ENCODE data around the gene WDFY4.
A peak's percentile ranks its signal among the peaks of the same experiment; 100 is the strongest.

WDFY4 gene

DNA sequence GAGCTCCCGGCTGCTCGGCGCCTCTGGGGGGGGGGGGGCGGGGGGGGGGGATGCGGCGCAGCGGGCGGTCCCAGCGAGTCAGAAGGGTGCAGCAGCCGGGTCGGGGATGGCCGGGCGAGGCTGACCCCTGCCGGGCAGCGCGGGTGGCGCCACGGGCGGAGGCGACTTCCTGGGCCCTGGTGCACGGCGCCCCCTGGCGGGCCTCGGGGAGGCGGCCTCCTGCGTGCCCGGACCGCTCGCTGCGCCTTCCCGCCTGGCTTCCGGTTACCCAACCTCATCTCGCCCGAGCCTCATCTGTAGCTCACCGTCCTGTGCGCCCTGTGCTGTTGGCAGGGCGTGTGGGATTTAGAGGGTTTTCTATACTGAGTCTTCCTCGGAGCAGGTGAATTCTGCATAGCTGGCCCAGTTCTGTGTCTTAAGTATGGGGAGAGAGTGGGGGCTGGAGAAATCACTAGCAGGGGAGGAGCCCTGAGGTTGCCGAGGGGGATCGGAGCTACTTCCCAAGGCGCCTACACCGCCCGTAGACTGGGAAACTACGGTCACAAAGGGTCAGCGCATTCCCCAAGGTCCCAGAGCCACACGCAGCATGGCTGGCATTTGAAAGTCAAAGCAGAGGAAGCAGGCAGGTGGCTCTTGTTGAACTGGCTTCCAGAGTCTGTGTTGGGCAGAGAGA, 28.3 kb upstream of the WDFY4 start:
- peak; percentile 97 for DNase-seq (ENCODE audit: low spot score)

GRCh38 chr10:48656914-48657305, 27.8 kb upstream of the WDFY4 start:
- no peak for DNase-seq (ENCODE audit: low spot score)

- no peak for DNase-seq (ENCODE audit: low spot score)
Observed at GRCh38 chr10:48657416-48657815, 27.3 kb upstream of the WDFY4 start.

DNA sequence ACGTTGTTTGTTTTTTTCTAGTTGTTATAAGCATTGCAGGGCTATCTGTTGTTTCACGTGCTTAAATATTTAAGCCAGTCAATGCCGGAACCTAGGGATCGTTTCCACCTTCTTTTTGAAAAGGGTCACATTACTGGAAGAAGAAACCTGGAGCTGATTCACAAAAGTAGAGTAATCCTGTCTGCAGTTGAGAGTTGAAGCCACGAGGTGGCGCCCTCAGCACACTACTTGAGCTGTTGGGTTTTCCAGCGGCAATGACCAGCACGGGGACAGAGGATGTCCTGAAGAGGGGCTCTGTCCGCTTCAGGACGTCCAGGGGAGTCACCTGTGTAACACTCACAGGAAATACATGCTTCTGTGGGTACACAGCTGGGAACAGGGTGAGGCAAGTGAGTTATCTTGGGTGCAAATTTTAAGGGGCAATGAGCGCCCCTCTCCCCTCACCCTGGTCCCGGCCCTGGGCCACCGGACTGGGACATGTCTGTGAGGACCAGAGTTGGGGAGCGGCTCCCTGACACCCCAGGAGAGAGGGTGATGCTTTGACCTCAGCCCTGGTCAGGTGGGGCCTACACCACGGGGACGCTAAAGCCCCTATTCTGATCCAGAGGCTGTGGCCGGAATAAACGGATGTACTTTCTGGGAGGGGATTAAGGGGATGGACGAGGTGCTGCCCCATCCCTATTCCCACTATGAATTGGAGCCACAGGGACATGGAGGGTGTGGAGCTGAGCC, 26.3 kb upstream of the WDFY4 start:
- peak; percentile 84 for DNase-seq (ENCODE audit: low spot score)

GRCh38 chr10:48658975-48659269, 25.8 kb upstream of the WDFY4 start:
- no peak for DNase-seq (ENCODE audit: low spot score)

DNA sequence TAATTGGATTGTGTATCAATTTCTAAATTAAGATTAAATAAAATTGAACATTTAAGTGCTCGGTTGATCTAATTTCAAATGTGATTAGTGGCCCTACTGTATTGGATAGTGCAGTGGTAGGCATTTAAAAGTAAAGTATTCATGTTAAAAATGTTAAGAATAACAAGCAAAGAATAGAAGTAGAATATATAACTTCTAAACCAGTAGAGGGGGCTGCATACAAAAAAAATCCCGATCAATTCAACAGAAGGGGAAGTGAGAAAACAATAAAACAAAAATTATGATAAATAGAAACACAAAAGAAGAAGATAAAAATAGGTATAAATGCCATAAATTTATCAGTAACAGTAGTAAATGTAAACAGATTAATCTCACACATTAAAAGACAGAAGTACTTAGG, 24.9 kb upstream of the WDFY4 start:
- DNase-seq (ENCODE audit: low spot score) = peak; percentile 75

- DNase-seq (ENCODE audit: low spot score) = no peak
Observed at GRCh38 chr10:48661441-48661840, 23.2 kb upstream of the WDFY4 start.

DNA sequence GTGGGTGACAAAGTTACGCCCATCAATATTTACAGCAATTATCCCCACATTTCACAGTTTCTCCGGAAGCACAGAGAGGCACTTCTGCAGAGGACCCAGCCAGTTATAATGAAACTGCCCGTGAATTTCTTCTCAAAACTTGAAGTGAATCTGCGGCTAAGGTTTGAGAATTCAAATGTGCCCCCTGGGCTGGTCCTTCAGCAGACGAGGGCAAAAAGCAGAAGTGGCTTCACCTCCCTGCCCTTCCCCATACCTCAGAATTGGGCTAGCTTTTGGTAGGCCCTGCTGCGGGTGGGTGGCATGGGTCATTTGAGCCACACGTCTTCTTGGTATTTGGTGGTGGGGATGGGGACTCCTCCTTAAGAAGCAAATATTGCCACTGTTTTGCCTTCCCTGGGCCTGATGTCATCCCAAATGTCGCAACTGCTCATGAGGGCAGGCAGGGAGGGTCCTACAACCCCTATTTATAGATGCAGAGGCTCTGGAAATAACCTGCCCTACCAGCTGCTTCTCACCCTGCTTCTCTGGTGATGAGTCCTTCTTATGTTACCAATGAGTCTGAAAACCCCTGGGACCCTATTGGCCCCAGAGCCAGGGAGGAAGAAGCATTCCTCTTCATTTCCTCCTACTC, 16.6 kb upstream of the WDFY4 start:
- DNase-seq (ENCODE audit: low spot score) = no peak

GRCh38 chr10:48670978-48671913, 13.4 kb upstream of the WDFY4 start:
- no peak for DNase-seq (ENCODE audit: low spot score)

- no peak for DNase-seq (ENCODE audit: low spot score)
Observed at GRCh38 chr10:48671914-48672595, 12.6 kb upstream of the WDFY4 start.

GRCh38 chr10:48672596-48673265, 11.9 kb upstream of the WDFY4 start:
- no peak for DNase-seq (ENCODE audit: low spot score)

DNA sequence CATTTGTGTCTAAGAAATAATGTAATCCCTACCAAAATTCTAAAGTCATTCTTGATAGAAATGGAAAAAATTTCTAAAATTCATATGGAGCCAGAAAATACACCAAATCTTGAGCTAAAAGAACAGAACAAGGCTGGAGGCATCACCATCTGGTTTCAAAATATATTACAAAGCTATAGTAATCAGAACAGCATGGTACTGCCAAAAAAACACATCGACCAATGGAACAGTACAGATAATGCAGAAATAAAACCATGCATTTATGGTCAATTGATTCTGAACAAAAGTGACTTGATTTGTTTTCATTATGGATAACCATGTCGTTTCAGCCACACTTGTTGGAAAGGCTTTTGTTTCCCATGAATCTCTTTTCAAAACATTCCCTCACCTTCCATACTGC, 7.0 kb upstream of the WDFY4 start:
- DNase-seq (ENCODE audit: low spot score) = no peak

DNA sequence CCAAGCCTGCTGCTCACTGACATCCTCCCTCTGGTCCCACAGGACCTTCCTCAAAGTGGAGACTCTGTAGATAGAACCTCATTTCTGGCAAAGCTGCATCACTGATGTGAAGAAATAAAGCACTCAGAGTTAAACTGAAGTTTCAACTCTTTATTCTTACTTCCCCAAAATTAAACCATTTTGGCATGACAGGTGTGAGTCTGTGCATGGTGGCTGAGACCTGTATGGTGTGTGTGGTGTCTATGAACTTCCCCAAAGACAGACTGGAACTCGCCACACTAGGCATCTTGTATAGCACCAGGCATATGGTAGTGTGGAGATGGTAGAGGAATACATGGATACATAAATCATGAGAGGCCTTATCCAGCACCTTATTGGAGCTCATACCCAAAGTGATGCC, 6.6 kb upstream of the WDFY4 start:
- no peak for DNase-seq (ENCODE audit: low spot score)

DNA sequence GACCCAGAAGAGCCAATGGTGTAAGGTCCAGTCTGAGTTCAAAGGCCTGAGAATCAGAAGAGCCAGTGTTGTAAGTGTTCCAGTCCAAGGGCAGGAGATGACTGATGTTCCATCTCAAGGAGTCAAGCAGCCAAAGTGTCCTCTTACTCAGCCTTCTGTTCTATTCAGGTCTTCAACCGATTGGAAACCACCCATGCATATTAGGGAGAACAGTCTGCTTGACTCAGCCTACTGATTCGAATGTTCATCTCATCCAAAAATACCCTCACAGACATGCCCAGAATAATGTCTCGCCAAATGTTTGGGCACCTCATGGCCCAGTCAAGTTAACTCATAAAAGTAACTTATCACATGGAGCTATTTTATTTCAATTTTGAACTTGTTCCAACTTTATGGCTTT, 2.9 kb upstream of the WDFY4 start:
- no peak for DNase-seq (ENCODE audit: low spot score)

DNA sequence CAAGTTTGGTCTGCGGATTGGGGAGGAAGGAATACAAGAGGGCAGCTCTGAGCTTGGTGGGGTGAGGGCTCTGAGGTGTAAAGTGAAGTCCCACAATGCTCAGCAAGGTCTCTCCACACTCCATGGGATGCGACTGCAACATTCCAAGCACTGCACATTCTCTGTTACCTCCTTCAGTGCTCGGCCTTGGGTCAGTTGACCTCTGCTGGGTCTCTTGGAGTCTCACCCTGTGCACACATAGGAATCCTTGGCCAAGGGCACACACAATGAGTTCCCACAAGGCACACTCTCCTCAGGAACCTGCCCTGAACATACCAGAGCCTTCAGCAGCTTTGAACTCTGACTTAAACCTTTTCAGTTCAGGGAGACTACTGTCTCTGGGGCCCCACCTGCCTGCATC, 2.4 kb upstream of the WDFY4 start:
- no peak for DNase-seq (ENCODE audit: low spot score)

DNA sequence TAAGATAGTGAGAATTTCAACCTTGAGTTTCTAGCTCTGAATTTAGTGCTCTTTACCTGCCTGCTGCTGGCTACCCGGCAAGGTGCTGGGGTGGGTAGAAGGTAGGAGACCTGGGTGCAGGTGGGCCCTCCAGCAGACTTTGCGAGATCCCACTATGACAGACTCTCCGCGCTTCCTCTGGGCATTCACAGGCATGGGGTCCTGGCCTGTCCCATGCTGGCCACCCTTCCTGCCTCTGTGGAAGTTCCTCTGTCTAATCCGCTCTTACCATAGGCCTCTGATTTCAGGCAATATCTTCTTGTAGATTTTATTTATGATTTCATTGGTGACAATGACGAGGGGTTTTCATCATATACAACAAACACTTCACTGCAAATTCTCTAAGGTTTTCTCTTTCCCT, 1.2 kb upstream of the WDFY4 start:
- DNase-seq (ENCODE audit: low spot score) = no peak

- no peak for DNase-seq (ENCODE audit: low spot score)
Observed at GRCh38 chr10:48683868-48684267, 805 bp upstream of the WDFY4 start.

GRCh38 chr10:48684463-48684791, 246 bp upstream of the WDFY4 start:
- no peak for DNase-seq (ENCODE audit: low spot score)

GRCh38 chr10:48685731-48686130, 1.1 kb downstream of the WDFY4 start:
- DNase-seq (ENCODE audit: low spot score) = no peak

- no peak for DNase-seq (ENCODE audit: low spot score)
Observed at GRCh38 chr10:48690791-48691660, 6.4 kb downstream of the WDFY4 start.

All from RKO (cell line).